Gastrocnemius medialis (tissue), 4 donors: ENCODE data around the gene SFT2D3.

Source experiments
- POLR2A ChIP-seq, 2 donors: fragments of 450-650 bp; IDR thresholded peaks; one replicate each; pipeline ENCODE4 v1.6.1; 2017; ENCODE audit warnings: antibody characterized with exemption in 2 of 2, mild to moderate bottlenecking in 2 of 2, moderate library complexity in 2 of 2
- TF ChIP-seq, protein P1 (sequence below), 5 experiments: fragments of 450-650 bp in 3 of 5; fragments of 200-600 bp in 2 of 5; sonication (generic) in 2 of 5; IDR thresholded peaks in 4 of 5; conservative IDR thresholded peaks in 1 of 5; 1 replicate in 4 of 5; 2 replicates in 1 of 5; pipeline ENCODE4 v1.5.1; 2016 to 2019; ENCODE audit warnings: antibody characterized with exemption in 5 of 5, mild to moderate bottlenecking in 3 of 5, moderate library complexity in 3 of 5

- TF ChIP-seq POLR2A (IDR thresholded peaks at IDR 0.05) = no peak
- TF ChIP-seq, protein P1, sequence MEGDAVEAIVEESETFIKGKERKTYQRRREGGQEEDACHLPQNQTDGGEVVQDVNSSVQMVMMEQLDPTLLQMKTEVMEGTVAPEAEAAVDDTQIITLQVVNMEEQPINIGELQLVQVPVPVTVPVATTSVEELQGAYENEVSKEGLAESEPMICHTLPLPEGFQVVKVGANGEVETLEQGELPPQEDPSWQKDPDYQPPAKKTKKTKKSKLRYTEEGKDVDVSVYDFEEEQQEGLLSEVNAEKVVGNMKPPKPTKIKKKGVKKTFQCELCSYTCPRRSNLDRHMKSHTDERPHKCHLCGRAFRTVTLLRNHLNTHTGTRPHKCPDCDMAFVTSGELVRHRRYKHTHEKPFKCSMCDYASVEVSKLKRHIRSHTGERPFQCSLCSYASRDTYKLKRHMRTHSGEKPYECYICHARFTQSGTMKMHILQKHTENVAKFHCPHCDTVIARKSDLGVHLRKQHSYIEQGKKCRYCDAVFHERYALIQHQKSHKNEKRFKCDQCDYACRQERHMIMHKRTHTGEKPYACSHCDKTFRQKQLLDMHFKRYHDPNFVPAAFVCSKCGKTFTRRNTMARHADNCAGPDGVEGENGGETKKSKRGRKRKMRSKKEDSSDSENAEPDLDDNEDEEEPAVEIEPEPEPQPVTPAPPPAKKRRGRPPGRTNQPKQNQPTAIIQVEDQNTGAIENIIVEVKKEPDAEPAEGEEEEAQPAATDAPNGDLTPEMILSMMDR (IDR thresholded peaks at IDR 0.05 in 4 of 5, conservative IDR thresholded peaks at IDR 0.05 in 1 of 5) = no peak
Observed at GRCh38 chr2:127706215-127706990, 5.1 kb downstream of the SFT2D3 start.
